GM19438 (cell line): ENCODE measurements around the gene SCYGR8.
"Not testable (repeated sequence)": the region's sequence is repeated elsewhere in the genome, so short reads cannot be mapped to it uniquely, and the experiment has no call there.

Source experiments
- ATAC-seq: cut with Tn5 transposase; IDR thresholded peaks from one replicate; pipeline ENCODE4 v1.9.1; 2021; ENCODE audit warnings: low read depth; ENCODE audit not compliant: unreplicated experiment

SCYGR8 gene

GRCh38 chr2:227745594-227745993, at the start of gene SCYGR8:
Gene SCYGR8, plus strand, starts transcription at chr2:227745894. Its CDS starts 0 bp downstream, at chr2:227745894.
- ATAC-seq = no peak

GRCh38 chr2:227696990-227697679, 48.6 kb upstream of the SCYGR8 start:
- ATAC-seq = no peak

- ATAC-seq = no peak
These were observed 44.1 kb upstream of the SCYGR8 start for GRCh38 chr2:227701556-227701955.

GRCh38 chr2:227703280-227703732, 42.4 kb upstream of the SCYGR8 start:
- ATAC-seq = no peak

- ATAC-seq = no peak
These were observed 41.7 kb upstream of the SCYGR8 start for GRCh38 chr2:227703961-227704360.

- ATAC-seq = no peak
These were observed 38.8 kb upstream of the SCYGR8 start for GRCh38 chr2:227706859-227707258.

- ATAC-seq = no peak
These were observed 38.3 kb upstream of the SCYGR8 start for GRCh38 chr2:227707390-227707789.

- no peak for ATAC-seq
These were observed 34.7 kb upstream of the SCYGR8 start for GRCh38 chr2:227710986-227711385.

GRCh38 chr2:227713291-227713690, 32.4 kb upstream of the SCYGR8 start:
- no peak for ATAC-seq

- ATAC-seq = no peak
These were observed 29.2 kb upstream of the SCYGR8 start for GRCh38 chr2:227716501-227716900.

GRCh38 chr2:227717687-227718567, 27.8 kb upstream of the SCYGR8 start, which contains the start of gene SLC19A3:
Gene SLC19A3, minus strand, starts transcription at chr2:227718028. Its CDS starts 15,710 bp downstream, at chr2:227702318.
- ATAC-seq = no peak

GRCh38 chr2:227719641-227720040, 26.1 kb upstream of the SCYGR8 start:
- ATAC-seq = no peak

GRCh38 chr2:227720680-227721079, 25.0 kb upstream of the SCYGR8 start:
- no peak for ATAC-seq

GRCh38 chr2:227722821-227723220, 22.9 kb upstream of the SCYGR8 start:
- not testable (repeated sequence) for ATAC-seq

GRCh38 chr2:227724394-227725039, 21.2 kb upstream of the SCYGR8 start, which contains the start of gene SCYGR6:
Gene SCYGR6, minus strand, starts transcription at chr2:227724757. Its CDS starts 0 bp downstream, at chr2:227724757.
- ATAC-seq = no peak

- no peak for ATAC-seq
These were observed 17.7 kb upstream of the SCYGR8 start, which contains the start of gene SCYGR7 for GRCh38 chr2:227728035-227728434. Gene SCYGR7, plus strand, starts transcription at chr2:227728335. Its CDS starts 0 bp downstream, at chr2:227728335.

GRCh38 chr2:227739351-227739750, 6.3 kb upstream of the SCYGR8 start:
- ATAC-seq = no peak

- ATAC-seq = not testable (repeated sequence)
These were observed 5.0 kb upstream of the SCYGR8 start for GRCh38 chr2:227740705-227741104.

- no peak for ATAC-seq
These were observed 2.4 kb downstream of the SCYGR8 start for GRCh38 chr2:227748079-227748478.

- ATAC-seq = not testable (repeated sequence)
These were observed 10.6 kb downstream of the SCYGR8 start for GRCh38 chr2:227756261-227756660.
